Activated gamma-delta T cell (primary cell): ENCODE measurements around the gene LDB2.

ENCODE experiments used
- DNase-seq: peaks from one replicate; lab custom pipeline; 2025; lab: John Stamatoyannopoulos, UW

Gene LDB2

GRCh38 chr4:16685536-16685935 lies 212.9 kb downstream of the LDB2 start:
- DNase-seq = no peak

- no peak for DNase-seq
Measured at GRCh38 chr4:16684935-16685334, 213.5 kb downstream of the LDB2 start.

GRCh38 chr4:16684097-16684496 lies 214.3 kb downstream of the LDB2 start:
- no peak for DNase-seq

GRCh38 chr4:16682975-16683374 lies 215.5 kb downstream of the LDB2 start:
- DNase-seq = no peak

GRCh38 chr4:16677001-16677944 lies 221.2 kb downstream of the LDB2 start:
- DNase-seq = no peak

GRCh38 chr4:16676230-16676770 lies 222.1 kb downstream of the LDB2 start:
- no peak for DNase-seq

- no peak for DNase-seq
Measured at GRCh38 chr4:16674082-16674481, 224.4 kb downstream of the LDB2 start.

- no peak for DNase-seq
Measured at GRCh38 chr4:16672421-16672820, 226.0 kb downstream of the LDB2 start.

- no peak for DNase-seq
Measured at GRCh38 chr4:16671741-16672140, 226.7 kb downstream of the LDB2 start.

GRCh38 chr4:16670727-16671126 lies 227.7 kb downstream of the LDB2 start:
- no peak for DNase-seq

- DNase-seq = no peak
Measured at GRCh38 chr4:16669036-16669435, 229.4 kb downstream of the LDB2 start.

GRCh38 chr4:16668488-16668887 lies 230.0 kb downstream of the LDB2 start:
- DNase-seq = no peak

- no peak for DNase-seq
Measured at GRCh38 chr4:16667464-16667863, 231.0 kb downstream of the LDB2 start.

- no peak for DNase-seq
Measured at GRCh38 chr4:16665942-16666551, 232.4 kb downstream of the LDB2 start.

- no peak for DNase-seq
Measured at GRCh38 chr4:16663732-16664131, 234.7 kb downstream of the LDB2 start.

GRCh38 chr4:16663307-16663706 lies 235.1 kb downstream of the LDB2 start:
- no peak for DNase-seq

GRCh38 chr4:16661813-16662212 lies 236.6 kb downstream of the LDB2 start:
- no peak for DNase-seq

- DNase-seq = no peak
Measured at GRCh38 chr4:16660656-16661055, 237.8 kb downstream of the LDB2 start.

GRCh38 chr4:16659694-16660093 lies 238.8 kb downstream of the LDB2 start:
- no peak for DNase-seq

- no peak for DNase-seq
Measured at GRCh38 chr4:16659079-16659478, 239.4 kb downstream of the LDB2 start.

- DNase-seq = no peak
Measured at GRCh38 chr4:16658183-16658582, 240.3 kb downstream of the LDB2 start.

GRCh38 chr4:16655111-16655510 lies 243.3 kb downstream of the LDB2 start:
- DNase-seq = no peak

- no peak for DNase-seq
Measured at GRCh38 chr4:16652732-16653305, 245.6 kb downstream of the LDB2 start.
